Immature natural killer cell (primary cell): ENCODE data around the gene TMEM232. TPM values are rescaled to one million over a fixed set of nuclear protein-coding genes. Genes with fewer than 3 reads are reported as not detected.
A peak's percentile ranks its signal among the peaks of the same experiment; 100 is the strongest.
"Not testable (repeated sequence)": the region's sequence is repeated elsewhere in the genome, so short reads cannot be mapped to it uniquely, and the experiment has no call there.

Source experiments
- DNase-seq, 3 donors: peaks; one replicate each; pipeline ENCODE4 v3.0.0; 2022; ENCODE audit warnings: mixed read lengths in 1 of 3
- H3K27ac Mint-ChIP-seq, 6 donors: one replicate each; pipeline ENCODE4 v1.8.0; 2020; ENCODE audit warnings: mixed read lengths in 6 of 6, mild to moderate bottlenecking in 5 of 6, inconsistent platforms in 4 of 6, moderate library complexity in 3 of 6
- H3K27me3 Mint-ChIP-seq, 3 donors: one replicate each; pipeline ENCODE4 v1.8.0; 2020 to 2021; ENCODE audit warnings: low read depth in 3 of 3, mild to moderate bottlenecking in 3 of 3, mixed read lengths in 3 of 3, moderate library complexity in 3 of 3, inconsistent platforms in 1 of 3
- H3K36me3 Mint-ChIP-seq, 3 donors: one replicate each; pipeline ENCODE4 v1.8.0; 2020; ENCODE audit warnings: mixed read lengths in 3 of 3, inconsistent platforms in 2 of 3, mild to moderate bottlenecking in 2 of 3
- H3K4me1 Mint-ChIP-seq, 2 donors: one replicate each; pipeline ENCODE4 v1.8.0; 2020; ENCODE audit warnings: inconsistent platforms in 2 of 2, mild to moderate bottlenecking in 2 of 2, mixed read lengths in 2 of 2, moderate library complexity in 1 of 2
- H3K4me3 Mint-ChIP-seq, 5 donors: one replicate each; pipeline ENCODE4 v1.8.0; 2020; ENCODE audit warnings: mild to moderate bottlenecking in 5 of 5, mixed read lengths in 5 of 5, inconsistent platforms in 3 of 5, moderate library complexity in 3 of 5
- H3K9me3 Mint-ChIP-seq, 6 donors: one replicate each; pipeline ENCODE4 v1.8.0; 2020; ENCODE audit warnings: mild to moderate bottlenecking in 6 of 6, mixed read lengths in 6 of 6, inconsistent platforms in 4 of 6, moderate library complexity in 3 of 6
- polyA plus RNA-seq, 3 donors: library from polyadenylated mRNA; unstranded; fragments of 300-500 nt; fragmentation: Illumina TruSeq; gene quantifications; one replicate each; pipeline ENCODE4 v1.2.3, GENCODE V29; 2021

TMEM232 gene
- polyA plus RNA-seq, 3 donors from 2014 or later: not detected

DNA sequence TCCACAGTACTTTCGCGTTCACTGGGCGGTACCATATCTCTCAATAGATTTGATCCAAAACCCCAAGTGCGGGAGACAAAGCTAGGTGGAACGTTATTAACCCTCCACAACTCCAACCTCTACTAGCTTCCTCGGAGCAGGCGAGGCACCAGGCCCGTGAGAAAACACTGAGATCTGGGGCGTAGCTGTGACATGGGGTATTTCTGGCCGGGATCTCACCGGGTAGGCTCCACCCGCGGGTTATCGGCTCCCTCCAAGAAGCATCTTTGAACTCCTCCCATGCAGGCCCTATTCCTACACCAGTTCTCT, 12.0 kb upstream of the TMEM232 start:
- DNase-seq: no peak
- peaks cover 27 to 48% of the 10 kb centered on the region in 2 donors for H3K4me1 Mint-ChIP-seq
- H3K4me3 Mint-ChIP-seq: peak overlapping the region; percentile 97 to 100 (median 99)
- H3K27me3 Mint-ChIP-seq: peaks cover 16 to 22% (median 20%) of the 10 kb centered on the region in 3 donors
- H3K36me3 Mint-ChIP-seq: peaks cover 0 to 4% (median 0%) of the 10 kb centered on the region in 3 donors
- H3K27ac Mint-ChIP-seq: peak overlapping the region; percentile 96 to 100 (median 98)
- H3K9me3 Mint-ChIP-seq: peaks cover 0 to 1% (median 0%) of the 10 kb centered on the region in 6 donors

DNA sequence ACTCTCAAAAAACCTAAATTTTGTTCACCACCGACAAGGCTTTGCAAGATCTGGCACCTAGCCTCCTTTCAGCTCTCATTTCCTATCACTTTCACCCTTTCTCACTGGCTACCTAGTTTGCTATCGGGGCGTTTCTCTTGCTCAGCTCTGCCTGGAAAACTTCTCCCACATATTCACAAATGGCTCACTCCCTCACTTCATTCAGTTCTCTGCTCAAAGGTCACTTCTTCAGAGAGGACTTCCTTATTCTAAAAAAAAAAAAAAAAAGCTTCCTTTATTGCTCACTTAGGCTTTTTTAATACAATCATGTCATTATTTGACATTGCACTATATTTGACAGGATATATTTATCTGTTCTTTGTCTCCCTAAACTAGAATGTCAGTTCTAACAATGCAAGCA, 10.3 kb upstream of the TMEM232 start:
- Mint-ChIP-seq H3K4me3 (no peak overlapping the region), H3K9me3 (peaks cover 0 to 2% (median 0%) of the 10 kb centered on the region in 6 donors), H3K27me3 (peaks cover 18 to 28% (median 25%) of the 10 kb centered on the region in 3 donors), H3K27ac (no peak overlapping the region), H3K36me3 (peaks cover 0 to 8% (median 0%) of the 10 kb centered on the region in 3 donors), H3K4me1 (peaks cover 25 to 38% of the 10 kb centered on the region in 2 donors)
- no peak for DNase-seq

- peaks cover 23 to 26% of the 10 kb centered on the region in 2 donors for H3K4me1 Mint-ChIP-seq
- peaks cover 0 to 8% (median 0%) of the 10 kb centered on the region in 3 donors for H3K36me3 Mint-ChIP-seq
- peaks cover 18 to 28% (median 27%) of the 10 kb centered on the region in 3 donors for H3K27me3 Mint-ChIP-seq
- no peak for DNase-seq
- H3K9me3 Mint-ChIP-seq: peaks cover 0 to 2% (median 0%) of the 10 kb centered on the region in 6 donors
- no peak overlapping the region for H3K27ac Mint-ChIP-seq
- H3K4me3 Mint-ChIP-seq: no peak overlapping the region
Observed at GRCh38 chr5:110735556-110735955, 9.1 kb upstream of the TMEM232 start.

DNA sequence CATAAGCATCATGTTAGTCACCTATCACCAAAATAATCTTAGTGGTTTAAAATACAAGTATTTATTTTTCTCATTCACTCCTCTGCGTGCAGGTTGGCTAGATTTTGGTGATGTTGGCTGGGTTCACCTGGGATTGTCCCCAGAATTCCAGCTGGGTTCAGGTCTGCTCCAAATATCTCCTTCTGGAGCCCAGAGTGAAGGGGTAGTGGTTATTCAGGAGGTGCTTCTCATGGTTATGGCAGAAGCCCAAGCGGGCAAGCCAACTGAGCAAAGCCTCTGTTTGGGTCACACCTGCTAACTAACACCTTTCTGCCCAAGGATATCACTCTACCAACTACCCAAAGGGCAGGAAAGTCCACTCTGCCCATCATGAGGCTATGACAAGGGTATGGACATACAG, 7.6 kb upstream of the TMEM232 start:
- H3K4me3 Mint-ChIP-seq: no peak overlapping the region
- H3K4me1 Mint-ChIP-seq: peaks cover 10 to 13% of the 10 kb centered on the region in 2 donors
- peaks cover 0 to 11% (median 0%) of the 10 kb centered on the region in 3 donors for H3K36me3 Mint-ChIP-seq
- H3K27me3 Mint-ChIP-seq: peaks cover 15 to 27% (median 23%) of the 10 kb centered on the region in 3 donors
- DNase-seq: no peak
- H3K9me3 Mint-ChIP-seq: peaks cover 0 to 2% (median 0%) of the 10 kb centered on the region in 6 donors
- H3K27ac Mint-ChIP-seq: no peak overlapping the region

DNA sequence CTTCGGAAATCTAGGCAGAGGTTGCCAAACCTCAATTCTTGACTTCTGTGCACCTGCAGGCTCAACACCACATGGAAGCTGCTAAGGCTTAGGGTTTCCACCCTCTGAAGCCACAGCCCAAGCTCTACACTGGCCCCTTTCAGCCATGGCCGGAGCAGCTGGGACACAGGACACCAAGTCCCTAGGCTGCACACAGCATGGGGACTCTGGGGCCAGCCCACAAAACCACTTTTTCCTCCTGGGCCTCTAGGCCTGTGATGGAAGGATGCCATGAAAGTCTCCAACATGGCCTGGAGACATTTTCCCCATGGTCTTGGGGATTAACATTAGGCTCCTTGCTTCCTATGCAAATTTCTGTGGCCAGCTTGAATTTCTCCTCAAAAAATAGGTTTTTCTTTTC, 5.0 kb upstream of the TMEM232 start:
- not testable (repeated sequence) for H3K27ac Mint-ChIP-seq, H3K9me3 Mint-ChIP-seq, H3K4me1 Mint-ChIP-seq, H3K4me3 Mint-ChIP-seq, H3K36me3 Mint-ChIP-seq, DNase-seq
- peaks cover 2 to 13% (median 8%) of the 10 kb centered on the region in 3 donors for H3K27me3 Mint-ChIP-seq

DNA sequence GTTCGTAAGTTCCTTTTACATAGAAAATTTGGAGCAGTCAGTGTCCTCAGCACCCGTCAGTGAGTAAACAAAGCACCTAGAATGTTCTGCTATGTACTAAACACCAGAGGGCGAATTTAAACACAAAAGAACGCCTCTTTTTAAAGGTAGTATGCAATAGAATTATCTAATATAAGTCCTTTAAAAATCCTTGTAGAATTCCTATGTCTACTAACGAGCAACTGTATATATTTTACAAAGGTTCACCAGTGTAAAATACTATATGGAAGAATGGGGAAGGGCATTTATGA, 499 bp upstream of the TMEM232 start:
- peak overlapping the region in 3 of 6 donors; percentile 23 to 87 (median 24) for H3K27ac Mint-ChIP-seq
- no peak for DNase-seq
- peaks cover 0 to 6% (median 0%) of the 10 kb centered on the region in 3 donors for H3K36me3 Mint-ChIP-seq
- peak overlapping the region; percentile 82 to 95 (median 89) for H3K4me3 Mint-ChIP-seq
- H3K27me3 Mint-ChIP-seq: peaks cover 0 to 2% (median 2%) of the 10 kb centered on the region in 3 donors
- H3K9me3 Mint-ChIP-seq: no peaks in the 10 kb centered on the region
- peaks cover 0 to 8% of the 10 kb centered on the region in 2 donors for H3K4me1 Mint-ChIP-seq

DNA sequence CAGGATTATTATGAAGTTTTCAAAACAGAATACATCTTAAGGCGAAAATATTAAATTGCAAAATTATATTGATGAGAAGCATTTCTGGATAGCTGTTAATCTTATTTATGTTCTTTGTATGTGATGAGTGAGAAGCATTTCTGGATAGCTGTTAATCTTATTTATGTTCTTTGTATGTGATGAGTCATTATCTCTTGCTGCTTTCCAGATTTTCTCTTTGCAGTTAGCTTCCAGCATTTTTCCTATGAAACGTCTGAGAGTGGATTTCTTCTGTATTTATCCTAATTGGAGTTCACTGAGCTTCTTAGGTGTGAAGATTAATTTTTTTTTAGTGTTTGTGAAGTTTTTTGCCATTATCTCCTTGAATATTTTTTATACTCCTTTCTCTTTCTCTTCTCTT, 8.2 kb downstream of the TMEM232 start:
- Mint-ChIP-seq H3K36me3 (no peaks in the 10 kb centered on the region), H3K4me1 (no peaks in the 10 kb centered on the region), H3K4me3 (no peak overlapping the region), H3K9me3 (peaks cover 0 to 2% (median 0%) of the 10 kb centered on the region in 6 donors), H3K27me3 (peaks cover 2 to 6% (median 4%) of the 10 kb centered on the region in 3 donors), H3K27ac (no peak overlapping the region)
- no peak for DNase-seq

GRCh38 chr5:110716247-110717245, 9.9 kb downstream of the TMEM232 start:
- Mint-ChIP-seq H3K27me3 (peaks cover 2 to 8% (median 6%) of the 10 kb centered on the region in 3 donors), H3K4me3 (no peak overlapping the region), H3K9me3 (peaks cover 0 to 2% (median 0%) of the 10 kb centered on the region in 6 donors), H3K4me1 (no peaks in the 10 kb centered on the region), H3K27ac (no peak overlapping the region), H3K36me3 (no peaks in the 10 kb centered on the region)
- DNase-seq: no peak

DNA sequence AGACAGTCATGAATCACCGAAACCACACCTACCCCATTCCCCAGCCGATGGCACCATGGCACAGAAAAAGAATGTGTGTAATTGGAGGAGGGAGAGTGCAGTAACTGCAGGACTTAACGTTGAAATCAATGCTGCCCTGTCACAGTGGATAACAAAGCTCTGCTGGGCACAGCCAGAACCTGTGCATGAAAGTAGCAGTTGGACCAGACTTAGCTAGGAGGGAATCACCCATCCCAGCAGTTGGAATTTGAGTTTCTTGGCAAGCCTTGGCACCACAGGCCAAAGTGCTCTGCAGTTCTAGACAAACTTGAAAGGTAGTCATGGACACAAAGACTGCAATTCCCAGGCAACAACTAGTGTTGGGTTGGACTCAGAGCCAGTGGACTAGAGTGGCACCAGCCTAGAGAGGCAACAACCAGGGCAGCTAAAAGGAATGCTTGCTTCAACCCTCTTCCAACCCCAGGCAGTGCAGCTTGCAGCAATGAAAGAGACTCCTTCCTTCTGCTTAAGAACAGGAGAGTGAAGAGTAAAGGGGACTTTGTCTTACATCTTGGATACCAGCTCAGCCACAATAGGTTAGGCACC, 19.1 kb downstream of the TMEM232 start:
- Mint-ChIP-seq H3K27ac (no peak overlapping the region), H3K27me3 (peaks cover 2 to 13% (median 8%) of the 10 kb centered on the region in 3 donors), H3K36me3 (no peaks in the 10 kb centered on the region), H3K9me3 (peaks cover 0 to 15% (median 0%) of the 10 kb centered on the region in 6 donors), H3K4me1 (no peaks in the 10 kb centered on the region), H3K4me3 (no peak overlapping the region)
- no peak for DNase-seq

DNA sequence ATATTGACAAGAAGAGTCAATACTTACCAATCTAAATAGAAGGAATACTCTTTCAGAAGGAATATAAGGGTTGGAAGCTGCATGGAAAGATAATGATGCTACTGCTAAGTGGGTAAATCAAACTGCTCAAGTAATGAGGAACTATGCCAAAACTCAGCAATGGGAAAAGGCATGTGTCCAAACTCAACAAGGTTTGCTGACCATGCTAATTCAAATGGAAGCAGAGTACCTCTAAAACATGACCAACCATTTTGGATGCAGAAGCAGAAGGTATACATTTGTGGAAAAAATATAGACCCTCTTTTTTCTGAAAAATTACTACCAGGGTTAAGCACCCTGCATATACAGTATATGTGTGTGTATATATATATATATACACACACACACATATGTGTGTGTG, 21.1 kb downstream of the TMEM232 start:
- Mint-ChIP-seq H3K4me3 (no peak overlapping the region), H3K36me3 (no peaks in the 10 kb centered on the region), H3K9me3 (peaks cover 0 to 14% (median 0%) of the 10 kb centered on the region in 6 donors), H3K27ac (no peak overlapping the region), H3K4me1 (no peaks in the 10 kb centered on the region), H3K27me3 (peaks cover 2 to 6% (median 3%) of the 10 kb centered on the region in 3 donors)
- no peak for DNase-seq

DNA sequence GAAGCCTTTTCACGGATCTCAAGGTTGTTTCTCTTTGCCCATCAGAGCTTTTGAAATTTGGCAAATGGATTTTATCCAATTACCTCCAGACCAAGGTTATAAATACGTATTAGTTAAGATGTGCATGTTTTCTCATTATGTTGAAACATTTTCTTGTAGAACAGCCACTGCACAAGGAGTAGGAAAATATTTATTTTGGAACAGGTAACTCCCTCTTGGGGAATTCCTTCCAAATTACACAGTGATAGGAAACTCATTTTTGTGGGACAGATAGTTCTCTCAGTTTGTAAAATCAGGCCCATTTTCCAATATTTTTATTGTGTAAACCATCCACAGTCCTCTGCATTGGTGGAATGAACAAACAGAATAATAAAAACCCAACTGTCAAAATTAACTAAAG, 23.0 kb downstream of the TMEM232 start:
- Mint-ChIP-seq H3K4me3 (no peak overlapping the region), H3K36me3 (no peaks in the 10 kb centered on the region), H3K4me1 (no peaks in the 10 kb centered on the region), H3K27ac (no peak overlapping the region), H3K27me3 (peaks cover 0 to 3% (median 2%) of the 10 kb centered on the region in 3 donors), H3K9me3 (peaks cover 0 to 12% (median 0%) of the 10 kb centered on the region in 6 donors)
- DNase-seq: no peak

DNA sequence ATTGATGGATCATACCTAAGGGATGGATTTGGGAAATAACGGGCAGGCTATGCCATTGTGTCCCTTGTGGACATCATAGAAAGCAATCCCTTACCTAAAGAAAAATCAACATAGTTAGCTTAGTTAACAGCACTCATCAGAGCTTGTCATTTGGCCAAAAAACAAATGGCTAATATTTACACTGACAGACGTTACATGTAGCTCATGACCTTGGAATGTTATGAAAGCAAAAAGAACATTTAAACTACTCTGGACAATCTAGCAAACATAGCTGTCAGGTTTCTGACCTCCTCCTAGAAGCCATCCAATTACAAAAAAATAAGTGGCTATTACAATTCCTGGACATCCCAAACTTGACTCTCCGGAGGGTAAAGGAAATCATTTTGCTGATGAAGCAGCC, 23.8 kb downstream of the TMEM232 start:
- Mint-ChIP-seq H3K4me1 (no peaks in the 10 kb centered on the region), H3K36me3 (no peaks in the 10 kb centered on the region), H3K9me3 (peaks cover 0 to 12% (median 0%) of the 10 kb centered on the region in 6 donors), H3K27ac (no peak overlapping the region), H3K27me3 (peaks cover 0 to 3% (median 2%) of the 10 kb centered on the region in 3 donors), H3K4me3 (no peak overlapping the region)
- DNase-seq: no peak

DNA sequence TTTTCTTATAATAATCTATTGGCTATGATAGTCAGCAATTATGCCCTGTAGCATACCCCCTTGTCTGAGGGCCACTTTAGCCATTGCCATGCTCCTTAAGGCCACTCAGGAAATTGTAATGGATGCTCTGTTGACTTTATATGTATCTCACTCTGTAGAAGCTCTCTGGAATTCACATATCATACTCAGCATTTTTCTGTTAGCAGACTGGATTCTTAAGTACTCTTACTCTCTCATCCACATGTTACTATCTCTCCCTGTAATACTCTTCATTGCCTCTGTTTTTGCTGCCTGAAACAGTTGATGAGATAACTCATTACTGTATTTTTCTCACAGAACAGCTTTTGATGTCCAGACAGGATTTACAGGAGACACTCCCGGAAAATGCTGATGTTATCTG, 24.2 kb downstream of the TMEM232 start:
- Mint-ChIP-seq H3K4me1 (no peaks in the 10 kb centered on the region), H3K9me3 (peaks cover 0 to 12% (median 0%) of the 10 kb centered on the region in 6 donors), H3K36me3 (no peaks in the 10 kb centered on the region), H3K4me3 (no peak overlapping the region), H3K27ac (no peak overlapping the region), H3K27me3 (peaks cover 0 to 3% (median 2%) of the 10 kb centered on the region in 3 donors)
- no peak for DNase-seq

- not testable (repeated sequence) for H3K27me3 Mint-ChIP-seq, H3K36me3 Mint-ChIP-seq, H3K4me1 Mint-ChIP-seq, H3K4me3 Mint-ChIP-seq, H3K27ac Mint-ChIP-seq, DNase-seq
- peaks cover 0 to 24% (median 7%) of the 10 kb centered on the region in 6 donors for H3K9me3 Mint-ChIP-seq
Observed at GRCh38 chr5:110692669-110693068, 33.8 kb downstream of the TMEM232 start.
